Right renal cortex interstitium (tissue), 3 donors: ENCODE data around the gene PVALEF. TPM values are rescaled to one million over a fixed set of nuclear protein-coding genes. Genes with fewer than 3 reads are reported as not detected.
"Not testable (repeated sequence)": the region's sequence is repeated elsewhere in the genome, so short reads cannot be mapped to it uniquely, and the experiment has no call there.

ENCODE experiments used
- DNase-seq, 3 donors: peaks; one replicate each; pipeline ENCODE4 v3.0.0-alpha.2; 2013; ENCODE audit warnings: low read depth in 3 of 3, low spot score in 2 of 3
- polyA plus RNA-seq, 3 donors: library from polyadenylated mRNA; unstranded; fragments of 120-200 nt; gene quantifications; one replicate each; pipeline ENCODE4 v1.2.1, GENCODE V29; 2013; ENCODE audit not compliant: insufficient read length in 3 of 3

The PVALEF gene
- polyA plus RNA-seq, 3 donors: 0.10 to 0.50 (median 0.10) TPM

GRCh38 chr17:81143200-81143527, 22.1 kb upstream of the PVALEF start:
- no peak for DNase-seq

DNA sequence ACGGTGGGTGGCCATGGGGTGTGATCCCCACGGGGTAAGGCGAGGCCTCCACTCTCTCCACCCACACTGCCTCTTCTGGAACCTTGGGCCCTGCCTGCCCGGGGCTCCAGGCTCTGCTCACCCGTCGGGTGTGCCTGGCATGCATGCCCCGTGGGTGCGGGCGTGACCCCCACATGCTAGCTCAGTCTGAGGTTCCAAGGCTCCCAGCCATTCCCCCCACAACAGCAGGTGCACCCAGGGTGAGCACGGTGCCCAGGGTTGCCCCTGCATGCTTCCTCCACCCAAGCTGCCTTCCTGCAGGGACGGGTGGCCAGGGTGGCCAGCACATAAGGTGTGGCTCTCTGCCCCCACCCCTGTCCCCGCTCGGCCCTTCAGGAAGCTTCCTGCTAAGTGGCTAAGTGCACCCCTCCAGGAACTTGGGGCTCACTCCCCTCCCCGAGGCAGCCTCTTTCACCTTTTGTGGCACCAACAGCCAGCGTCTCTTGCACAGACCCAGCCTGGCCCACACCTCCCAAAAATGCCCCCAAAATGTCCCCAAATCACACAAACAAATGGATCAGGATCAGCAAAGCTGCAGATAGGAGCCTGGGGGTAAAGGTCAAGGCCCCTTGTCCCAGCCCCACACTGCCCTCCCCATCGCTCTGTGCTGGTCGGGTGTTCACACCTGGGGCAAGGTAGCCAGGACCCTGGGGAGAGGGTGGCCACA, 21.4 kb upstream of the PVALEF start:
- DNase-seq: no peak

DNA sequence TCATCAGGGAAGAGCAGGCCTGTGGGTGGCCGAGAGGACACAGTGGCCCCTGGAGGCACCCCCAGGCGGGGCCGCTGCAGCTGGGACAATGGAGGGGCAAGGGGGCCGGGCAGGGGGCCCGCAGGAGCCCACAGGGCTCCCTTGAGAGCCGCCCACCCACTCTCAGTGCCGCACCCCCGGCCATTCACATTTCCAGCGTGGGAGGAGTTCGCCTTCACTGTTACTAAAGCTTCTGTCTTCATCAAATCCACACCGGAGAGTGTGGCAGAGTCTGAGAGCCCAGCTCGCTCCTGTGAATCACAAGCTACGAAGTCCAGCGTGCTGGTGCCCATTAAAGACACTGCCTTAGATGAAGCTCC, 20.9 kb upstream of the PVALEF start:
- DNase-seq: no peak

DNA sequence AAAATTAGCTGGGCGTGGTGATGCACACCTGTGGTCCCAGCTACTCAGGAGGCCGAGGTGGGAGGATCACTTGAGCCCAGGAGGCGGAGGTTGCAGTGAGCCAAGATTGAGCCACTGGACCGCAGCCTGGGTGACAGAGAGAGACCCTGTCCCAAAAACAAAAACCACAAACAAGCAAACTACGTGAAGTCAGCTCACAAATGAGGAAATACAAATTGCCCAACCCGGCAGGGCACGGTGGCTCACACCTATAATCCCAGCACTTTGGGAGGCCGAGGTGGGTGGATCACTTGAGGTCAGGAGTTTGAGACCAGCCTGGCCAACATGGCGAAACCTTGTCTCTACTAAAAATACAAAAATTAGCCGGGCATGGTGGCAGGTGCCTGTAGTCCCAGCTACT, 19.1 kb upstream of the PVALEF start:
- DNase-seq: not testable (repeated sequence)

GRCh38 chr17:81147701-81148100, 17.6 kb upstream of the PVALEF start:
- no peak for DNase-seq

DNA sequence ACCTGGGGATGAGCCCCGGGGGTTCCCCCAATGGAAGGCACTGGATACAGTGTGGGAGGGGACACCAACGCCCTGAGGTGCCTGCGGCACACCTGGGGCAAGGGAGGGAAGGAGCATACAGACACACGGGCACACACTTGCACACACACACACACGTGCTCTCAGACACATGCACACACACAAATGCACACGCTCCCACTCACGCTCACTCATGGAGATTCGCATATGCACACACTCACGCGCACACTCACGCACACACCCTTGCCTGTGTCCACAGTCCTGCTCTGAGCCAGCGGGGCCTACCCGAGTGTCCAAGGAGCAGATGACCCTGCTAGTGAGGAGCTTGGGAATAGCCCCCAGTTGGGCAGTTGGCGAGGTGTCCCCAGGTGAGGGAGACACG, 16.7 kb upstream of the PVALEF start:
- DNase-seq: no peak

DNA sequence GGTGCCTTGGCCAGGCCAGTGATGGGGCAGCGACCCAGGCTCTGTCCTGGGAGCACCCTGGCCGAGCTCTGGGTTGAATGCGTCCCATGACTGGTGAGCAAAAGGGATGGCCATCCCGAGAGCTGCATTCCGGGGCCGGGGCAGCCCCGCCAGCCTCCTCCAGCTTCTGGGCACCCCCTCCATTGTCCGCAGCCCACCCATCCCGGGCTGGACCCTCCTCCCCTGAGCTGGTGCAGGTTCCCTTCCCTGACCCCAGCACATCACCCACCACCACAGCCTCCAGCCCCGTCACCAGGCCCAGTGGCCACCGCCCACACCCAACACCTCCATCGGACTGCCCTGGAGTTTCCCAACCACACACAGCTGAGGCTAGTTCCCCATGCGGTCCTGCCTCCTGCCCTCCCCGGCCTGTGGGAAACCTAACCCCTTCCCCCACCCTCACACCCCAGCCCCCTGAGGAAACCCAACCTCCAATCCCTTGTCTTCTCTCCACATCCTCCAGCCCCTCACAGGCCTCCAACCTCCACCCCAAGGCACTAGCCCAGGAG, 16.2 kb upstream of the PVALEF start:
- DNase-seq: no peak

DNA sequence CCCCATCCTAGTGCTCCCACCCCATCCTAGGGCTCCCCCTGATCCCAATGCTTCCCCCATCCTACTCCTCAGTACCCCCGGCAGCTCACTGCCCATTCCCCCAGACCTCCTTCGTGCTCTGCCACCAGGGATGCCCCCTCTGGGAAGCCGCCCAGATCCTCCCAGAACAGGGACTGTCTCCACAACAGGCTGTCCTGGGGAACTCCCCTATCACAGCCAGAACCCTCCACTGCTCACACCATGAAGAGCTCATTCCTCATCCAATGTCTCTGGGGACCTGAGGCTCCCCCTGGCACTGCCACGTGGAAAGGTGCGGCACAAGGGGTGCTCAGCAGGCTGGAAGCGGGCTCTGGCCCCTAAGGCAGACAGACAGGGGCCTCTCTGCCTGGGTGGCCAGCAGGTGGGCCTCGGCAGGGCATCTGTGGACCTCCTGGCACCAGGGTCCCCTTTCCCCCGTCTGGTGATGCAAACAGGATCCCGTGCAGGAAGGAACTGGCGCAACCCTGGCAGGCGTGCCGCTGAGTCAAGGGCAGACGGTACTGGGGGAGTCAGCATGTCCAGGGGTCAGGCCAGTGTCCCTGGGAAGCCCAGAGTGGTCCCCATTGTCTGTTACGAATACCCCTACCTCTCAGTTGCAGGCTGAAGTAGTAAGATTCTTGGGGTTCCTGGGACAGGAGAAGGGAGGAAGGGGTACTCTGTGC, 14.8 kb upstream of the PVALEF start:
- no peak for DNase-seq

DNA sequence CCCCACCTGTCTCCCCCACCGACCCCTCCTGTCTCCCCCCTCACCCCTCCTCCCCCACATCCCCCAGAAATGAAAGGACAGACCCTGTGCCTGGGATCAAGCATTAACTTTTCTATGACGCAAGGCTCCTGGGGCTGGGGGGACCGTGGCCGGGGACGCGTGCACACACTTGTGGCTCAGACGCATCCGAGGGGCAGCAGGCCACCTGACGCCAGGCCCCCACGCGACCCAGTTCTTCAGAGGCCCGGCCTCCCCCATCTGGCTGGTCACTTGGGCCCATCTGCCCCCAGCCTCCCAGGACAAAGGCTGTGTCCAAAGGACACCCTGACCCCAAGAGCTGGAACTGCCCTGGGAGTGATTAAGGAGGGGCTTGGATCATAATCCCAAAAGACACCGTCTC, 14.0 kb upstream of the PVALEF start:
- no peak for DNase-seq

DNA sequence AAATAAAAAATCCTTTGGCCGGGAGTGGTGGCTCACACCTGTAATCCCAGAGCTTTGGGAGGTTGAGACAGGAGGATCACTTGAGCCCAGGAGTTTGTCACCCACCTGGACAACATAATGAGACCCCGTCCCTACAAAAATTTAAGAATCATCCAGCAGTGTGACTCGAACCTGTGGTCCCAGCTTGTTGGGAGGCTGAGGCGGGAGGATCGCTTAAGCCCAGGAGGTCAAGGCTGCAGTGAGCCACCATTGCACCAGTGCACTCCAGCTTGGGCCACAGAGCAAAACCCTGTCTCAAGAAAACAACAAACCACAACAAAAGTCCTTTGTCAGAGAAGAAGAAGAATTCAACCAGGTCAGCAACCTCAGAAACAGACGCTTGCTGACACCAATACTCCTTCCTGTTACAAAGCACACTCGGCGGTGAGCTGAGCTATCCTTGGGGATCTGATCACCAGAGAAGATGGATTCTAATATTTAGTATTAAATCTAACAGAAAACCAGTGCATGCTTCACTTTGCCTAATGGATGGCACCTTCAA, 12.9 kb upstream of the PVALEF start:
- DNase-seq: no peak

DNA sequence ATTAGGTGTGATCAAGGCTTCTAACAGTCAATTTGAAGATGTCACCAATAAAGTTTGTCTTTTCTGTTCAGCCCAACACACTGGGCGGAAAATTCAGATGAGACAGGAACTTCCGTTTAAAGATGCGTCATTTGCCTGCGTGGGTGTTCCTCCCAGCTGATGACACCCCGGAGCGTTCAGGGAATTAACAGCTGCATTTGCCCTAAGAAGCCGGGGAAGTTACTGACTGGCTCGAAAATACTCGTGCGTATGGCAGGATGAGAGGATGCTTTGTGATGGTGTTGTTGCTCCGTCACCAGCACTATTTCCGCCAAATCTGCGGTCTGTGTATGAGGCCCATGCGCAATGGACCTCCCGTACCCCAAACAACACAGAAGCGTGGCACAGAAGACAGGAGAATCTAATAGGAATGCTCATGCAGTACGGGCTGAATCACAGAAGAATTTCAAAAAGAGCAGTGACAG, 11.9 kb upstream of the PVALEF start:
- no peak for DNase-seq

DNA sequence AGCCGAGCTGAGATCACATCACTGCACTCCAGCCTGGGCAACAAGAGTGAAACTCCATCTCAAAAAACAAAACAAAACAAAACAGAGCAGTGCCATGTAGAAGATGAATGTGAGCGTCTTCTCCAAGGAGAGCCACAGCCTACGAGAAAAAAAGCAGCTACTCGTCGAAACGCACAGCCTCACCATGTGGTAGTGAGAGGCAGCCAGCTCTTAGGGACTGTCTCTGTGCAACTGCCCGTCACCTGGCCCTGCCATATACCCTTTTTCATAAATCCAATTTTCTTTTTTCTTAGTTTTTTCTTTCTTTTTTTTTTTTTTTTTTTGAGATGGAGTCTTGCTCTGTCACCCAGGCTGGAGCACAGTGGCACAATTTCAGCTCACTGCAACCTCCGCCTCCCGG, 11.3 kb upstream of the PVALEF start:
- not testable (repeated sequence) for DNase-seq

GRCh38 chr17:81154961-81155360, 10.3 kb upstream of the PVALEF start:
- DNase-seq: no peak

- DNase-seq: no peak
Measured at GRCh38 chr17:81156866-81157805, 8.2 kb upstream of the PVALEF start.

- no peak for DNase-seq
Measured at GRCh38 chr17:81157848-81158687, 7.2 kb upstream of the PVALEF start.

DNA sequence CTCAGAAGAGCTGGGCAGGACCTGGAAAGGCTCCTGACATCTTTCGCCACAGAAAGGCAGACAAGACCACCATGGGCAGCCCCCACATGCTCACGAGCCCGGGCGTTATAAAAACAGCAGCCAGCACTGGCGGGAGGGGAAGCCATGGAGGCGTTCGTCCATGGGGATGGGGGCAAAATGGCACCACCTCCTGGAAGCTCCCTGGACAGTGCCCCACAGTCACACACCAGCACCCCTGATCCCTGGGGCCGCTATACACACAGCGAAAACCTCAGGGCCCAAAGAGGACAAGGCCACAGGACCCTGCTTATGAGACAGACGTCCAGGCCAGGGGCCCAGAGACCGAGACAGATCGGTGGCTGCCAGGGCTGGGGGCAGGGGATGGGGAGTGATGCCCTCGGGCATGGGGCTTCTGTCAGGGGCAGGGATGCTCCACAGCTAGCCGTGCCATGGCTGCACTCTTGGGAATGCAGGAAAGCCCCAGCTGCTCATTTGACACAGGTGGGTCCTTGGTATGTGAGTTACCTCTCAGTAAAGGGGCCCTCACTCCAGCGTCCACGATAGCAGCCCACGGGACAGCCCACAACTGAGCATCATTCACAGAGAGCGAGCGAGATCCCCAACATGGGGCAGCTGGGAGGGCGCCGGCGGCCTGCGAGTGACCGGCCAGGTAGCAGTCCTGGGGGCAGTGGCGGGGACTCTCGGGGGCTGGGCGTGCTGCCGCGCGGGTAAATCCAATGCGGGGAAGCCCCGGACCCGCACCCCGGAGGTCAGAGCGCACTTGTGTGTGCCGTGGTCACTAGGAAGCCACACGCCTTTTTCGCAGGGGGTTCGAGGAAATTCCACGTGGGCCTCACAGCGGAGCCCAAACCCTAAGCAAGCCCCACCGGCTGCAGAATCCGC, 6.4 kb upstream of the PVALEF start:
- no peak for DNase-seq

DNA sequence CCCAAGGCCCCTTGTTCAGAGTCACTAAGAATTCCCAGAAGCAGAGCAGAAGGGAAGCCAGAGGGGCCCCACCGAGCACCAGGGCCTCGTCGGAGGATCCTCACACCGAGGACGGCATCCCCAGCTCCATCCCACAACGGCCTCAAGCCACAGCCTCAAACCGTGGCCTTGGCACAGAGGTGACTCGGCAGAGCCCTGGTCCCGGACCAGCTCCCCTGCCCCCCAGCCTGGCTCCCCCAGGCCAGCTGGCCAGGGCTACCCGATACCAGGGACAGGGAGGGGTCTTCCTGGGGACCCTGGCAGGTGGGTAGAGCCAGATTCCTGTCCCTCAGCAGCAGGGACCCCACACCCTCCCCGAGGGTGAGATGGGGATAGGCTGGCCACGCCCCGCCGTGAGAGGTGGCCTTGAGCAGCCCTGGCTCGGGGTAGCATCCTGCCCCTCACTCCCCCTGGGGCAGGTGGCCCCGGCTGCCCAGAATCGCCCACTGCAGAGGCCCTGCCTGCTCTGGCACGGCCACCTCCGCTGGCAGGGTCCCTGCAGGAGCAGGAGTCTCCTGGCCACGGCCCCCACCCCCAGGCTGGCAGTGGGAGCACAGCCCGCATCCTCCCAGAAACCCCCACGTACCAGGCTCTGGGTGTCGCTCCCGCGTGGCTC, 5.6 kb upstream of the PVALEF start:
- no peak for DNase-seq

- no peak for DNase-seq
Measured at GRCh38 chr17:81160306-81160705, 5.0 kb upstream of the PVALEF start.
